DMS153 treated with DMSO at 0.1 percent for 48 hours (cell line): ENCODE data around the gene OLFM1.
A peak's percentile ranks its signal among the peaks of the same experiment; 100 is the strongest.

Source experiments
- DNase-seq: peaks from one replicate; lab custom pipeline; 2025; ENCODE audit not compliant: unreplicated experiment; lab: John Stamatoyannopoulos, UW

OLFM1 gene

GRCh38 chr9:135076143-135076875 is 11.2 kb upstream of the OLFM1 start:
- no peak for DNase-seq

- DNase-seq, result no peak
These were observed 10.5 kb upstream of the OLFM1 start for GRCh38 chr9:135076876-135077430.

GRCh38 chr9:135077497-135078200 is 9.8 kb upstream of the OLFM1 start:
- DNase-seq, result no peak

GRCh38 chr9:135078361-135078821 is 9.1 kb upstream of the OLFM1 start:
- DNase-seq, result no peak

GRCh38 chr9:135079018-135079417 is 8.4 kb upstream of the OLFM1 start:
- DNase-seq, result no peak

- no peak for DNase-seq
These were observed 7.8 kb upstream of the OLFM1 start for GRCh38 chr9:135079676-135080075.

- DNase-seq, result no peak
These were observed 6.9 kb upstream of the OLFM1 start for GRCh38 chr9:135080286-135081263.

- DNase-seq, result no peak
These were observed 6.2 kb upstream of the OLFM1 start for GRCh38 chr9:135081264-135081660.

- no peak for DNase-seq
These were observed 5.7 kb upstream of the OLFM1 start for GRCh38 chr9:135081731-135082130.

- DNase-seq, result no peak
These were observed 4.9 kb upstream of the OLFM1 start for GRCh38 chr9:135082536-135082935.

GRCh38 chr9:135083241-135083810 is 4.1 kb upstream of the OLFM1 start:
- DNase-seq, result no peak

- DNase-seq, result no peak
These were observed 3.6 kb upstream of the OLFM1 start for GRCh38 chr9:135083831-135084230.

GRCh38 chr9:135084262-135084661 is 3.2 kb upstream of the OLFM1 start:
- DNase-seq, result no peak

- no peak for DNase-seq
These were observed 2.3 kb upstream of the OLFM1 start for GRCh38 chr9:135084881-135085760.

- peak; percentile 55 for DNase-seq
These were observed 1.5 kb upstream of the OLFM1 start for GRCh38 chr9:135085830-135086546.

- DNase-seq, result no peak
These were observed 625 bp upstream of the OLFM1 start for GRCh38 chr9:135086597-135087488.

- no peak for DNase-seq
These were observed 455 bp downstream of the OLFM1 start for GRCh38 chr9:135087899-135088347.
